Right atrium auricular region (tissue), 2 donors: ENCODE data around the gene COL23A1. TPM values are rescaled to one million over a fixed set of nuclear protein-coding genes. Genes with fewer than 3 reads are reported as not detected.
A peak's percentile ranks its signal among the peaks of the same experiment; 100 is the strongest.

ENCODE experiments used
- DNase-seq: peaks from one replicate; pipeline ENCODE4 v3.0.0-alpha.2; 2019; ENCODE audit warnings: low spot score
- H3K27ac ChIP-seq, 2 donors: fragments of 200-600 bp; sonication (generic); 1 replicate in 1 of 2; 2 replicates in 1 of 2; pipeline ENCODE4 v1.5.1; 2016 to 2019
- H3K27me3 ChIP-seq, 2 donors: fragments of 200-600 bp; sonication (generic); one replicate each; pipeline versions ENCODE4 v1.5.1 to v1.6.0; 2017 to 2019
- H3K36me3 ChIP-seq: fragments of 200-600 bp; sonication (generic); one replicate; pipeline ENCODE4 v1.5.1; 2016
- H3K4me1 ChIP-seq, 2 donors: fragments of 200-600 bp; sonication (generic); one replicate each; pipeline versions ENCODE4 v1.5.1 to v1.6.0; 2017 to 2019
- H3K4me3 ChIP-seq, 2 donors: fragments of 200-600 bp; sonication (generic); 1 replicate in 1 of 2; 2 replicates in 1 of 2; pipeline ENCODE4 v1.5.1; 2017 to 2019; ENCODE audit warnings: mild to moderate bottlenecking in 1 of 2, moderate library complexity in 1 of 2
- H3K9me3 ChIP-seq, 2 donors: fragments of 200-600 bp; sonication (generic); one replicate each; pipeline ENCODE4 v1.5.1; 2019
- CTCF ChIP-seq, 2 donors: fragments of 200-600 bp; sonication (generic); IDR thresholded peaks; one replicate each; pipeline ENCODE4 v1.5.1; 2019; ENCODE audit warnings: antibody characterized with exemption in 2 of 2
- total RNA-seq, 2 donors: library from RNA; depleted of rRNA; stranded (reverse); fragments of >200 nt; gene quantifications; one replicate each; pipeline ENCODE4 v1.1.0, GENCODE V29; 2016

COL23A1 gene
- total RNA-seq, 2 donors from 2014 or later = 5.7 to 6.8 TPM

DNA sequence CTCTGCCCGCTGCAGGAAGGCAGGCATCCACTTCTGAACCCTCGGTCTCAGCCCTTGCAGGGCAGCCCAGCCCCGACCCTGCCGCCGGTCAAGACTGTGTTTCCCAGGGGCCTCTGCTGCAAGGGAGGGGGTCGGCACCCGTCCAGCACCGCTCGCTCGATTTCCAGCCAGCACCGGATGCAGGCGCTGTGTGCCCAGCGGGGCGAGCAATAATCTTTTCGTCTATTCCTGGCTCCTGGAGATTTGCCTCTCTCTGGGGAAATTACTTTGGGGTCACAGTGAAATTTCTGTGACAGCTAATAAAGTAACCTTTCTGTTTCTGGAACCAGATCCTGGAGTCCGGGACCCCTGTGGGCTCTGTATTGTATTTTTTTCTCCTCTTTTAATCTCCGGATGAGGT lies 155.3 kb downstream of the COL23A1 start:
- Histone ChIP-seq H3K9me3 (no peaks in the 10 kb centered on the region), H3K27ac (no peak overlapping the region), H3K36me3 (no peaks in the 10 kb centered on the region), H3K27me3 (no peaks in the 10 kb centered on the region), H3K4me1 (peaks cover 0 to 12% of the 10 kb centered on the region in 2 donors), H3K4me3 (no peak overlapping the region)
- peak; percentile 58 for DNase-seq
- TF ChIP-seq CTCF (IDR thresholded peaks at IDR 0.05) = no peak

DNA sequence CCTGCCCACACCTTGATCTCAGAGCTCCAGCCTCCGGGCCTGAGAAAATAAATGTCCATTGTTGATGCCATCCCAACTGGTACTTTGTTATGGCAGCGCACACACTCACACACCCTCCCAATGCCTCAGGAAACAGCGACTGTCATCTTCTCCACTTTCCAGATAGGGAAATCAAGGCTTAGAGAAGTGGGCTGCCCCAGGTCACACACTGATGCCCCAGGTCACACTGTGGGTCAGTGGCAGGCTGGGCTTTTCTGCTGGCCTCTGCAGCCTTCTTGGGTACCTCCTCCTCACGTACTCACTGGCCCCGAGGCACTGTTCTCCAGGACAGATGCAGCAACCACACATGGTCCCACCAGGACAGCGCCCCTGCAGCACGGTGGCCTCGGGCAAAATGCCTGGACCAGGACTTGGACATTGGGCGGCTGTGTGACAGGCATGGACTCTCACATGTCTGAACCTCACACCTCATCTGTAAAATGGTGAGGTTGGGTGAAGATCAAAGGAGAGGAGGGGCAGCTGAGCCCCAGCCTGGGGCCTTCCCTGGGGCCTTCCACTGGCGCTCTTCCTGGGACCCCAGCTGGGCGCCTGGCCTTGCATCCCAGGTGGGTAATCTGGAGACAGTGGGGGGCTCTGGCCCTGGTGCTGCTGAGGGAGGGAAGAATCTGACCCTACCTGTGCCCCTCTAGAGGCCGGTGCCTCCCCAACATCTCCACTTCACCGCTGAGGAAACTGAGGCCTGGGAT lies 156.0 kb downstream of the COL23A1 start:
- peaks cover 0 to 14% of the 10 kb centered on the region in 2 donors for H3K4me1 ChIP-seq
- H3K9me3 ChIP-seq = no peaks in the 10 kb centered on the region
- no peak for TF ChIP-seq CTCF (IDR thresholded peaks at IDR 0.05)
- H3K4me3 ChIP-seq = no peak overlapping the region
- H3K27ac ChIP-seq = no peak overlapping the region
- DNase-seq = peak; percentile 48
- no peaks in the 10 kb centered on the region for H3K27me3 ChIP-seq
- H3K36me3 ChIP-seq = no peaks in the 10 kb centered on the region

DNA sequence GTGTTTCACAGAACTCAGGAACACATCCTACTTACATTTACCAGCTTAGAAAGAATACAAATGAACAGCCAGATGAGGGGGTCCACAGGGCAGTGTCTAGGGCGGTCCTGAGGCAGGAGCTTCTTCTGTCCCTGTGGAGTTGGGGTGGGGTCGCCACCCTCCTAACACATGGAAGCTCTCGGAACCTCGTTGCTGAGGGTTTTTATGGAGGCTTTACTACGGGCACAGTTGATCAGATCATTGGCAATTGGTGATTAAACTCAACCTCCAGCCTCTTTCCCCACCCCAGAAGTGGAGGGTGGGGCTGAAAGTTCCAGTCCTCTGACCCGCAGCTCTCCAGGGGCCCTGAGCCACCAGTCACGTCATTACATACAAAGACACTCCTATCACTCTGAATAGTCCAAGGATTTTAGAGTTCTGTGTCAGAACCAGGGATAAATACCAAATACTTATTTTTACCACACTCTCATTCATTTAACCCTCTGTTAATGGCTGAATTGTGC lies 156.9 kb downstream of the COL23A1 start:
- no peak overlapping the region for H3K4me3 ChIP-seq
- H3K36me3 ChIP-seq = no peaks in the 10 kb centered on the region
- H3K27ac ChIP-seq = no peak overlapping the region
- H3K9me3 ChIP-seq = no peaks in the 10 kb centered on the region
- DNase-seq = peak; percentile 42
- no peaks in the 10 kb centered on the region for H3K27me3 ChIP-seq
- no peak for TF ChIP-seq CTCF (IDR thresholded peaks at IDR 0.05)
- peaks cover 0 to 21% of the 10 kb centered on the region in 2 donors for H3K4me1 ChIP-seq

GRCh38 chr5:178432421-178433272 lies 157.5 kb downstream of the COL23A1 start:
- no peak overlapping the region for H3K4me3 ChIP-seq
- no peak for TF ChIP-seq CTCF (IDR thresholded peaks at IDR 0.05)
- H3K27me3 ChIP-seq = no peaks in the 10 kb centered on the region
- no peak overlapping the region for H3K27ac ChIP-seq
- peaks cover 0 to 28% of the 10 kb centered on the region in 2 donors for H3K4me1 ChIP-seq
- H3K9me3 ChIP-seq = no peaks in the 10 kb centered on the region
- peak; percentile 50 for DNase-seq
- no peaks in the 10 kb centered on the region for H3K36me3 ChIP-seq

- Histone ChIP-seq H3K27me3 (no peaks in the 10 kb centered on the region), H3K9me3 (no peaks in the 10 kb centered on the region), H3K4me1 (peaks cover 0 to 29% of the 10 kb centered on the region in 2 donors), H3K36me3 (no peaks in the 10 kb centered on the region), H3K27ac (no peak overlapping the region), H3K4me3 (no peak overlapping the region)
- no peak for DNase-seq
- TF ChIP-seq CTCF (IDR thresholded peaks at IDR 0.05) = no peak
Measured at GRCh38 chr5:178431782-178432165, 158.4 kb downstream of the COL23A1 start.
